Activated CD8-positive, alpha-beta memory T cell treated with anti-CD3 and anti-CD28 coated beads, Interleukin-2, amount 50 U/mL, for 48 hours (primary cell): ENCODE measurements around the gene SLC38A10.

Experiments used
- DNase-seq: peaks from one replicate; pipeline ENCODE4 v3.0.0-alpha.2; 2020

Gene SLC38A10

DNA sequence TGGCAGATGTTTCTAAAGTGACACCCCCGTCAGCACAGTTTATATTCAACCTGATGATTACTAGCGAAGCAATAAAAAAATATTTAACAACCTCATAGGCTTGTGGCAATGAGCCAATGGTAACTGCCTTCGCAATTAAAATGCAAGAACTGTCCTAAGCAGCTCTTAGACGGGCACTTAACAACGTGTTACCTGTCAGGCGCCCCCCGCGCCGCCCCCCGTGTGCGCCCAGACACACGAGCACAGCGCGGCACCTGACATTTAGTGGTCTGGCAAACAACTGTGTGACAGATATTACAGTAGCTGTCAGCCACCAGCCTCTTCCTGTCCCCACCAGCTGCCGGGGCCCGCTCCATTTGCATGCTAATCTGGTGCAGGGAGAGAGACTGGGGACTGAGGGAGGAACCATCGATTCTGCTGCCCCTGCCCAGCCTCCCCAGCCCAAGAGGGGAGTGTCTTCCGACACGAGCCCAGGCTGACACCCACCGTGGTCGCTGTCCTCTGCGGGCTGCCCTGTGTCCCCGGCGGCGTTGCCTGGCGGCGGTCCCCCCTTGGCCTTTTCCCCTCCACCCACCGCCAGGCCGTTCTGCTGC lies 43.3 kb downstream of the SLC38A10 start:
- no peak for DNase-seq

DNA sequence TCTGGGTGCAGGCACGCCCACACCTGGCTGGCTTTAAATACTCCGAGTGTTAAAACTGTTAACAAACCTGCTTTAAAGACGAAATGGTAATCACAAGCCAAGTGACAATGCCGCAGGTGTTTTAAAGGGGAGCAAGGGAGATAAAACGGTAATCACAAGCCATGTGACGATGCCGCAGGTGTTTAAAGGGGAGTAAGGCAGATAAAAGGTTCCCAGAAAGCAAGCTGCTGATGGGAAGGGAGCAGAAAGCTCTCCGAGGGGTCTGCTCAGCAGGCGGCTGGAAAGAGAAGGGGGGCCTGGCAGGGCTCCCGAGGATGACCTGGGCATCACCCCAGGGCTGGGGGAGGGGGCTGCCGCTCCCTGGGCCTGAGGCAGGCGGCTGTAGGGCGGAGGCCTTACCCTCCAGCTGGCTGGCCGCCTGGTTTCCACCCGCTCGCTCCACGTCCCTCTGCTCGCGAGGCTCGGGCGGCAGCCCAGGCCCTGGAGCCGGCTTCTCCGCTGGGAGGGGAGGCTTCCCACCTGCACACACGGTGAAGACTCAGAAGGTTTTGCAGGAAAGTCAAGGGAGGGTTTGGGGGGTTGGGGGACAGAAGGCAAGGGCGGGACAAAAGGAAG lies 43.9 kb downstream of the SLC38A10 start:
- no peak for DNase-seq

DNA sequence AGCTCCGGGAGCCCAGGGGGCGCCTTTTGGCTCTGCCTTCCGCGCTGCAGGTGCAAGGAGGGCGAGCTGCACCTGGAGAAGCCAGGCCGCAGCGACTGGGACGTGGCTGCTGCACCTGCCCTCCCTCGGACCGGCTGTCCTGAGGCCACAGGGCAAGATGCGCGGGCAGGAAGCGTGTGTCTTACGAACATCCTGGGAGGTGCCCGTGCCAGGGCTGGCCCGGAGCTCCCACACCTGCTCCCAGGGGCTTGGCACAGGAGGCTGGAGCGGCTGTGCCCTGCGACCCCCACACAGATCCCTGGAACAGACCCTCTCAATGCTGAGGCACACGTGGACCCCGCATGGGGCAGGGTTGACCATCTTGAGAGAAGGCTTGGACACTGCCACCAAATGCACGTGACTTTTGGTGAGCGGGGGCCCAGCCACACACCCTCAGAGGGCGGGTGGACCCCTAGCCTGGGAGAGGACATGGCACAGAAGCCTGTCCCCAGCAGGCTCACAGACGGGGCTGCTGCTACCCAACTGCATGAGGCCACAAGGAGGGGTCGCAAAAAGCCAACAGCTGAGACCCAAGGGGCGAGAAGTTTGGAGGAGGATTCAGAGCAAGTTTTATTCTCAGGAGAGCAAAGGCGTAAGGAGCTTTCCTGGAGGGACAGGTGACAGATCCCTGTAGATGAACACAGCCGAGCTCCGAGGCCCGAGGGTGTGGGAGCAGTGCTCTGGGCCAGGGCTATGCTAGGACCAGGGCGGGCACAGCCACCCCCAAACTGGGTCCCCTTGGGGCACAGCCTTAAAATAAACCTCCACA lies 44.6 kb downstream of the SLC38A10 start:
- DNase-seq = no peak

DNA sequence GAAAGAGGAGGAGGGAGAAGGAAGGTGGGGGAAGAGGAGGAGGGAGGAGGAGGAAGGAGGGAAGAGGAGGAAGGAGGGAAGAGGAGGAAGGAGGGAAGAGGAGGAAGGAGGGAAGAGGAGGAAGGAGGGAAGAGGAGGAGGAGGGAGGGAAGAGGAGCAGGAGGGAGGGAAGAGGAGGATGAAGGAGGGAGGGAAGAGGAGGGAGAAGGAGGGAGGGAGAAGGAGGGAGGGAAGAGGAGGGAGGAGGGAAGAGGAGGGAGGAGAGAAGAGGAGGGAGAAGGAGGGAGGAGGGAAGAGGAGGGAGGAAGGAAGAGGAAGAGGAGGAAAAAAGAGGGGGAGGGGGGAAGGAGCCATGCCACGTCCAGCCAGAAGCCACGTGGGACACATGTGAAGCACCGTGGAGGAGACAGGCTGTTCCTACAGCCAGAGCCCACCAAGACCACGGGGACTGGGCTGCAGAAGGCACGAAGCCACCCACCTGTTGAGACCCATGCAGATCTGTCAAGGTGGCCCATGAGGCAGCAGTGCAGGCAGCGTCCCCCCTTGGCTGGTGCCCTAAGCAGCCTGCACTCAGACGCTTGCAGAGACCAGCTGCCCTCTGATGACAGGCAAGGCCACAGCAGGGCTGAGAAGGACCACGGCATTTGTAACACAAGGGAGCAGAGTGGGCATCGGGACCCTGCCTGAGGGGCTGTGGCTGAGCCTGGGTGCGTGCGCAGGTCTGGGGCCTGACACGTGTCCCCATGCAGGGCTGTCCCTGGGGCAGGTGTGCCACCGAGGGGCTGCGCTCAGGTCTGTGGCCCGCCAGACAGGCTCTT lies 45.7 kb downstream of the SLC38A10 start:
- DNase-seq = no peak

DNA sequence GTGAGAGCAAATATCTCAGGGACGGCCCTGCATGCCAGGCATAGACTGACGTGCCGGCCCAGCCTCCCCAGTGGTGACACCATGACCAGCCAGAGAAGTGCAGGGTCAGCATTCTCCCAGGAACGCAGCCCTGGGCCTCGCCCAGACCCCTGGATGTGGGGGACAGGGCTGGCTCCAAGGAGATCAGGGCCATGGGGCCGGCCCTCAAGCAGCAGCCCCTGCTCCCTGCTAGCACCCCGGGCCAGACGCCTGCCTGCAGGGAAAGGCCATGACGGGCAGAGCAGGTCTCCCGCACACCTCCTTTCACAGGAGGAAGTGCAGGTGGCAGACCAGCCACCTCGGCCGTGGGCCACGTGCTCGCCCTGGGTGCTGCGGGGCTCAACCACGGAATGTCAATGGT lies 46.5 kb downstream of the SLC38A10 start:
- DNase-seq = no peak

DNA sequence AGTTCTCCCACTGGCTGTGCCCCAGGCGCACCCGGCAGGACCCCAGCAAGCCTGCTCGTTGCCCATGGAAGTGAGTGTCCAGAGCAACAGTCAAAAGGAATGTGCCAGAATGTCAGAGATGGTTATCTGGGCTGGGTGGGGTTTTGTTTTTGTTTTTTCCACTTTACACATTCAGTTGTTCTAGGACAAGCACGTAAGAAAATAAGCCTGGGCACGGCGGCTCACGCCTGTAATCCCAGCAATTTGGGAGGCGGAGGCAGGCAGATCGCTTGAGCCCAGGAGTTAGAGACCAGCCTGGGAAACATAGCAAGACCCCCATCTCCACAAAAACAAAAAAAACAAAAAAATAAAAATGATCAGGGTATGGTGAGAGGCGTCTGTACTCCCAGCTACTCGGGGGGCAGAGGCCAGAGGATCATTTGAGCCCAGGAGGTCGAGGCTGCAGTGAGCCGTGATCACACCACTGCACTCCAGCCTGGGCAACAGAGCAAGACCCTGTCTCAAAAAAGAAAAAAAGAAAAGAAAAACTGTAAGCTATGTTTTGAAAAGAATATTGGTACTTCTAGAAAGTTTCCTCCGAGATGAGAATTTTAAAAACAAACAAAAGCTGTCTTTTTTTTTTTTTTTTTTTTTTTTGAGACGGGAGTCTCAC lies 47.6 kb downstream of the SLC38A10 start:
- DNase-seq = no peak

DNA sequence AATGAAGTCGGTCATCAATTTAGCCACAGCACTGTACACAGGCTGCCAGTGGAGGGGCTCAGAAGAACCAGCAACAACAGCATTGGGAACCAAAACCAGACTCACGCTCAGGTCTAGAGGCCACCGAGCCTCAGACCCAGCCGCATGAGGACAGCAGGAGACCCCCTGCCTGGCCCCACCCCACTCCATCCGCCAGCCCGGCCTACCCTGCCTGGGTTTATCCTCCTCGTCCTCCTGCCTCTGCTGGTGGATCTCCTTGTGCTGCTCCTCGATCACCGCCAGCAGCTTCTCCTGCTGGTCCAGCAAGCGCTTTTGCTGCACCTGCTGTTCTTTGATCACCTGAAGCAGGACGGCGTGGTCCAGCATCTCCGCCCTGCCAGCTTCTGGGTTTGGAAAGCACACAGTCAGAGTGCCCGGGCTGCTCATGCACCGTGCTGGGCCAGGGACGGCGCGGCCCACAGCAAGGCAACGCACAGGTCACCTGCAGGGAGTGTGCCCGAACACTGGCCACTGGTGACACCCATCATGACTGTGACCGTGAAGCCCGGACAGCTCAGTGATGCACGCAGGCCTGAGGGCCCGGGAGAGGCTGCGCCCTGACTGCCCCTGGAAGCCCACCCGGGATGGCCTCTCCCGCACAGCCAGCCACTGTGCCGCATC lies 48.3 kb downstream of the SLC38A10 start:
- DNase-seq = no peak

DNA sequence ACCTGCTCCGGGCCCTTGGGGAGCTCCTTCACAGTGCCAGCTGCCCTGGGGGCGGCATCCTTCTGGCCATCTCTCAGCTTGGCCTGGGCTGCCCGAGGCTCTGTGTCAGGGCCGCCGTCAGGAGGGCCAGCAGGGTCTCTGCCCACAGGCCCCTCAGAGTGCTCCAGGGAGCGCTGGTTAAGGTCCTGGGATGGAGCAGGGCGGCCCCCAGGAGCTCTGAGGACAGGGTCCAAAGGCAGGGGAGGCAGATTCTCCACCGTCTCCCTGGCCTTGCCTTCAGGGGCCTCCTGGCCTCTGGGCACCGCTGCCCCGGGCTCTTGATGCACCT lies 48.8 kb downstream of the SLC38A10 start:
- DNase-seq = no peak

DNA sequence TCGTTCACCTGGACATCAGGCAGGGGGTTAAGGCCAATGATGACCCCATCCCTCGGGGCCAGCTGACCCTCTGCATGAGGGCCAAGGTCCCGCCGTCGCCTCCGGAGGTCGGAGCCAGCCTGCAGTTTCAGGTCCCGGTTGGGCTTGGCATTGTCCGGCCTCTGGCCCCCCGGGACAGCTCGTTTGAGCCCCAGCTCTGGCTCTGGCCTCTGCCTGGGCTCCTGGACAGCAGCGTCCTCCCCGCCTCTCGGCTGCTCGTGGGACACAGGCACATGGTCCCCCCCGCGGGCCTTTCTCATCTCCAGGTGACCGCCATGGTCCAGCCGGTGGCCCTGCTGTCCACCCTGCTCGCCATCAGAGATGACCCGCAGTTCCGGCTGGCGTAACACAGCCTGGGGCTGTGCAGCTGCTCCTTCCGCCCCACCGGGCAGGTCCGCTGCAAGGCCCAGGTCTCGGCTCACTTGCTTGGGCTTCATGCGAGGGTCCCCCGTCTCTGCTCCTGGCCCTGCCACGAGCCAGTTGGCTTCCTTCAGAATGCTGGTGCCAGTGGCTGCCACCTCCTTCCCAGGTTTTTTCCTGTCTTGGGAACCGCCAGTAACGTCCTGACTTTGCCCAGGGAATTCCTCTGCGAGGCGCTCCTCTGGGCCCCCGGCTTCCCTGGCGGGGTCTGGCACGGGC lies 49.3 kb downstream of the SLC38A10 start:
- no peak for DNase-seq

DNA sequence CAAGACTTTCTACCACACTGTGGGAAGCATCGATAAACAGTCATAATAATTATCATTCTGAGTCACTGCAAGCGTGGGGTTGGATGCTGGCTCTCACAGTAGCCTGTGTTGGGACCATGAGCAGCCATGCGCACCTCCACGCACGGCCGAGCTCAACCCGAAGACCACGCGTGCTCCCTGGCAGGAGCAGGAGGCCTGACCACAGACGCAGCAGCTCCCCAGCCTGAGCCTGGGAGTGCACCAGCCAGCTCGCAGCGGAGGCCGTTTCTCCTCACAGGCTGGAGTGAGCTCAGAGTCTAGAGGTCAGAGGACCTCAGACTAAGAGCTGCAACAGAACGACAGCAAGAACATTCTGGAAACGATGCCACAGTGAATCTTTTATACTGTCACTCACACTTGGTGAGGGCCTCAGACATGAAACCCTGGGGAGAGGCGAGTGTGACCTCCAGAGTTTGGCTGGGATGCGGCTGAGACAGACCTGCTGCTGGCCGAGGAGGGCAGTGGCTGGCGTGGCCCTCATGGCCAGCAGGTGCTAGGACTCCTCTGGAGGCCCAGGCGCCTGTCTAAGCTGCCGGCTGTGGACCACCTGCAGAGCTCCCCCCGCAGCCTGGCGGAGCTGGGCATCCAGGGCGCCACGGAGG lies 50.0 kb downstream of the SLC38A10 start:
- no peak for DNase-seq

DNA sequence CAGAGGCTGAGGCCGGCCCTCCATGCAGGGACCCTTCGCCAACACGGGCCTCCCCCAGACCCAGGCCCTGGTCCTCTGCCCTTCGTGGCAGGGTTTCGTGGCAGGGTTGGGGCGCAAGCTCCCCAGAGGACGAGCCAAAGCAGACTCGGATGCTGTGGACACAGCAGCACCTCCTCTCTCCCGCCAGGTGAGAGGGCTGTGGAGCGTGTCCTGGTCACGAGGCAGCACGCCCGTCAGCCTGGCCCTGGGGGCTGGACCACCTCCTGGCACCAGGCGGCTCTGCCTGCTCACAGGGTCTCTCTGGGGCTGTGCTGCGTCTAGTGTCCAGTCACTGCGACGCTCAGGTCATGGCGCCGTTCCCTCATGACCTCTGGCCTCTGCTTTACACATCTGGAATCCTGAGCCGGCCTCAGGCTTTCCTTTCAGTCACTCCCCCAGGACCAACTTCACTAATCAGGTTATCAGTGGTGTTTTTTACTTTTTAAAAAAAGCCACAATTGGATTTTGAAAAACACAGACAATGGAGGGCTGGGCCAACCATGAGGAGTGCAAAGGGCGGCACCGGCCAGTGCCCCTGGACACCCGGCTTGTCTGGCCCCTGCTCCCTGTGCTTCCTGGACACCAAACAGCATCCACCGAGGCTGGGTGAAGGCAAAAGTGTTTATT lies 50.6 kb downstream of the SLC38A10 start:
- no peak for DNase-seq

DNA sequence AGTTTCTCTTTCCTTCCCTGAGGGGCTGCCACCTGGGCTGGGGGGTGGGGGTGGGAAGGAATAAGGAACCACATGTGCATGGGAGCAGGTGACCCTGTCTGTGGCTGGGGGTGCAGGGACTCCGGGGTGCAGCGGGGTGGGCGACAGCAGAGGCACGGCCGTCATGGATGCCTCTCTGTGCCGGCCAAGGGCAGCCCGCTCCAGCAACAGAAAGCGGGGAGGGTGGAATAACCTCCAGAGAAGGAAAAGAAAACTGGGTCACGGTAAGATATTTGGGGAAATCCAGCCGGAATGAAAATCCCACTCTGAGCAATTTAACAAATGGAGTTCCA lies 51.8 kb downstream of the SLC38A10 start:
- no peak for DNase-seq

DNA sequence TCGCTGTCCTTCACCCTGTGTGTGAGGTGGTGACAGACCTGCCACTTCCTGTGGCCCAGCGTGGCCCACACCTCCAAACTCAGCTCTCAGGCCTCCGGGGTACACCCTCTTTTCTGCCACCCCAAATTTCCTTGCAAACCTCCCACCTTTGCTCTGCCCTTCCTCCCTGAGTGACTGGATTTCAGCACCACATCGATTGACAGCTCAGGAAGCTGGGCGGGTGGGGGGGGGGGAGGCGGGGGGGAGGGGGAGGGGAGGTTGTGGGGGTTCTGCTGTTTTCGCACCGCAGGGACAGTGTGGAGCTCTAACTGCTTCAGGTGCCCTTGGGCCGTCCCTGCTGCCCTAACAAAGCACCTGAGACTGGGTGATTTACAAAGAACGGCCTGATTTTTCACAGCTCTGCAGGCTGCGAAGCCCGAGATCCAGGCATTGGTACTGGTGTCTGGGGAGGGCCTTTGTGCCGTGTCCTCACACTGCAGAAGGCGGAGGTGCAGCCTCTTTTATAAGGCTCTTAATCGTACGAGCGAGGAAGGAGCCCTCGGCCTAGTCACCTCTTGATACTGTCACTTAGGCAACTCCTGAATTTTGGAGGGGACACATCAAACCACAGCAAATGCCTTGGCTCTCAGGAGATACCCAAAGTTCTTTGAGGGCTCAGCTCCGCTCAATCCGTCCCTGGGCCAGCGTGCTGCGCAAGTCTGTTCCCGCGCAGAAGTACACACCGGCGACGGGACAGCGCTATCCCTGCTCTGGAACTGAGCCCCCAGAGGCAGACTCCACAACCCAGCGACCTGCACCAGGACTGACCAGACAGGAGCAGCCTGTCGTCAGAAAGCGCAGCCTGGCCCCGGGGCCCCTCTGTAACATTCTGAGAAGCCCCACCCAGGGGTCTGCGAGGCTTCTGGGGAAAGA lies 52.4 kb downstream of the SLC38A10 start:
- DNase-seq = no peak

DNA sequence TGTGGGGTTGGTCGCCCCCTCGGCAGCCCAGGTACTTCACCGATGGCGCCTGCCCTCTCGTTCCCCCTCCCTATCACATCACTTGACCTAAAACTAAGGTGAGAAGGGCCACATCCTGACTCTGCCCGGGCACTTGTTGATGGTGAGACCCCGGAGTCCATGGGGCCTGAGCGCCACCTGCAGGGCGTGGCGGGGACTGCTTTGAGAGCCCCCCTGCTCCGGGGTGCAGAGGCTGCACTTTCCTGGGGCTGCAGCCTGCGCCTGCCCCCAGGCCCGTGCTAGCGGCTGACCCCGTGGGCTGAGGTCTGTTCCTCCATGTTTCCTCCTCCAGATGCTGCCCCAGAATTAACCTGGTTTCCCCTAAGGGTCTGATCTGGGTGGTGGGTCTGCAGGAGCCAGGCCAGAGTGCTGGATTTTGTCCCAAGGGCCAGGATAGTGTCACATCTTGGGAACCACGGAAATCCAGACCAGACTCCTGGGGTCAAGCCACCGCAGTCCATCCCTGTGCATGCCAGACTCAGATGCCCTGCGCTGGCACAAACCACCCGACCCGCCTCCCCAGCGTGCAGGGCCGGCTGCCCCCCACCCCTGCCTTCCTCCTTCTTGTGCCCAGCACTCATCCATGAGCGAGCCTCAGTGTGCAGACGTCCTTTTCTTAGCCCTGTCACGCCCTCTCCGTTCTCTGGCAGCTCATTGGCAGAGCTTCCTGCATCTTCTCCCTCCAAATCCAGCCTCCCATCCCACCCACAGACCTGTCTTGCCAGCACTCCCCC lies 53.3 kb downstream of the SLC38A10 start:
- peak; percentile 91 for DNase-seq

DNA sequence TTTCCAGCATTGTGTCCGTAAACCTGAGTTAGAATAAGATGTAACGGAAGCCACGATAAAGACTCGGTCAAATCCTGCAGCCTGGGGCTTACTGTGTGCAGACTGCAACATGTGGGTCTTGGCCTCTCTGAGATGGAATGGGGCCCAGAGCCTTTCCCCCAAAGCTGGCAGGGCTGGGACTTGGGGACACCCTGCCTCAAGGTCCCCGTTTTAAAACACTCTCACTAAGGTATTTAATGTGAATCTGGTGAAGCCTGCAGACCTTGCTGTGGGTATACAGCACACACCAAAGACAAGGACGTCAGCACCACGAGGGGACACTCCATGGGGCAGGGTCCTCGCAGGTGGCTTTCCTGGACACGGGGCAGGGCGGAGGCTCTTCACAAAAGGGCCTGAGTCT lies 53.9 kb downstream of the SLC38A10 start:
- DNase-seq = no peak

DNA sequence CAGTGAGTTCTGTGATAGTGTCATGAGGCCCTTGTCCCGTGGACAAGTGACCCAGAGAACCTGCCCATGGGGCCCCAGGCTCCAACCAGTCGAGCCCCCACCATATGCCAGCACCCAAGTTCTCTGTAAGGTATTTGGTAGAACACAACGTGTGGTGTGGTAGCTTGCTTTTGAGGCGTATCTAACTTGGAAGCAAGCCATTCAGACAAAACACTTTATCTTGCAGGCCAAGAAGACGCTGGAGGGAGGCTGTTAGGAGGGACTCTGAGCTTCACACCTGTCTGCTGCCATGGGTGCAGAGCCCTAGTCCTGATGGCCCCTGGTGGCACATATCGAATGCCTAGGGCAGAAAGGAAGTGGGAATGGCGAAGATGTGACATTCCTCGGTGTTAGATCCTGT lies 54.3 kb downstream of the SLC38A10 start:
- DNase-seq = no peak

DNA sequence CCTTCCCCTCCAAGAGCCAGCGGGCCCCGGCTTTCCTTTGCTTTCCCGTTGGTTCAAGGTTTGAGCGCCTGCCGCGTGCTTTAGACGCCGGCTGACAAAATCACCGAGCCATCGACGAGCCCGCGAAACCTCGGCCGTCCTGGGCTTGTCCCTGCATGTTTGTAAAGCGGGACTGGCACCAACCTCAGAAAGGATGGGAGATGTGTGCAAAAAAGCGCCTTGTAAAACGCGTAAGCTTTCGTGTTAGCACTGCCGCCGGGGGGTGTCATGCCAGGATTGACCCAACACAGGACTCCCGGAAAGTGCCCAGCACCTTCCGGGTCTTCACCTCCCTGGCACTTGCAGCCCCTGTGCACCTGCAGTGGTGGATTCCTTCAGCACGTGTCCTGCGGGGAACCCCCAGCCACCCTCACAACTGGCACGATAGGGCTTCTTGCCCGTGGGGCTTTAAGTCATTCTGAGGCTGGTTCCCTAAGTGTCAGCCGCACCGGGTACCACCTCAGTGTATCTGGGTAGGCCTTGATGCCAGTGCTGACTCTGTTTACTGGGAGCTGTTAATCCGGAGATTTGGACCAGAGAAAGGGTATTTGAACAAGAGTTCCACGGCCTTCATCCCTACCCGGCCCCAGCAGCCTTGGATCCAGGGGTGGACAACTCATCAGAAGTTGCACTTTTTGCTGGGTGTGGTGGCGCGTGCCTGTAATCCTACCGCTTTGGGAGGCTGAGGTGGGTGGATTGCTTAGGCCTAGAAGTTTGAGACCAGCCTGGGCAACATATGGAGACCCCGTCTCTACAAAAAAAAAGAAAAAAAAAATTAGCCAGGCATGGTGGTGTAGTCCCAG lies 55.2 kb downstream of the SLC38A10 start:
- DNase-seq = peak; percentile 77
